HUES48 (cell line): Measurements from ENCODE around the gene WDFY3.
"Not testable (repeated sequence)": the region's sequence is repeated elsewhere in the genome, so short reads cannot be mapped to it uniquely, and the experiment has no call there.

Experiments
- H3K27ac ChIP-seq: one replicate; pipeline ENCODE4 v1.7.0; 2013; ENCODE audit warnings: low read depth, low read length, inconsistent platforms
- H3K27me3 ChIP-seq: 2 replicates; pipeline ENCODE4 v1.6.1; 2013; ENCODE audit warnings: mild to moderate bottlenecking, low read length; ENCODE audit not compliant: control insufficient read depth, insufficient read depth
- H3K36me3 ChIP-seq: 2 replicates; pipeline ENCODE4 v1.6.1; 2013; ENCODE audit warnings: low read length; ENCODE audit not compliant: control insufficient read depth, insufficient read depth
- H3K4me1 ChIP-seq: 2 replicates; pipeline ENCODE4 v1.6.1; 2013; ENCODE audit warnings: mild to moderate bottlenecking, low read length; ENCODE audit not compliant: control insufficient read depth, insufficient read depth
- H3K4me3 ChIP-seq: 2 replicates; pipeline ENCODE4 v1.5.1; 2013; ENCODE audit warnings: mild to moderate bottlenecking, low read depth, low read length
- H3K9ac ChIP-seq: 2 replicates; pipeline ENCODE4 v1.6.1; 2013; ENCODE audit warnings: mild to moderate bottlenecking, low read depth, low read length, moderate library complexity
- H3K9me3 ChIP-seq: 2 replicates; pipeline ENCODE4 v1.6.1; 2013; ENCODE audit warnings: low read length; ENCODE audit not compliant: control insufficient read depth, insufficient read depth

WDFY3 gene

GRCh38 chr4:84826681-84827080 is 139.8 kb downstream of the WDFY3 start:
- Histone ChIP-seq H3K4me1 (no peaks in the 10 kb centered on the region), H3K9me3 (no peaks in the 10 kb centered on the region), H3K27ac (no peak overlapping the region), H3K9ac (no peak overlapping the region), H3K36me3 (peaks cover 43% of the 10 kb centered on the region), H3K27me3 (no peaks in the 10 kb centered on the region), H3K4me3 (no peak overlapping the region)

GRCh38 chr4:84825701-84826341 is 140.7 kb downstream of the WDFY3 start:
- H3K27me3 ChIP-seq: no peaks in the 10 kb centered on the region
- H3K9me3 ChIP-seq: no peaks in the 10 kb centered on the region
- H3K9ac ChIP-seq: no peak overlapping the region
- no peak overlapping the region for H3K27ac ChIP-seq
- no peaks in the 10 kb centered on the region for H3K4me1 ChIP-seq
- H3K36me3 ChIP-seq: peaks cover 49% of the 10 kb centered on the region
- H3K4me3 ChIP-seq: no peak overlapping the region

- H3K36me3 ChIP-seq: peaks cover 56% of the 10 kb centered on the region
These were observed 145.4 kb downstream of the WDFY3 start for GRCh38 chr4:84821064-84821463.

GRCh38 chr4:84814094-84814750 is 152.3 kb downstream of the WDFY3 start:
- peaks cover 51% of the 10 kb centered on the region for H3K36me3 ChIP-seq

More at GRCh38 chr4:84821064-84821463, 145.4 kb downstream of the WDFY3 start:
- Histone ChIP-seq H3K27me3 (no peaks in the 10 kb centered on the region), H3K9ac (no peak overlapping the region), H3K4me1 (peaks cover 7% of the 10 kb centered on the region; the same call in 1 of the 2 replicates), H3K9me3 (no peaks in the 10 kb centered on the region), H3K27ac (no peak overlapping the region), H3K4me3 (no peak overlapping the region)

GRCh38 chr4:84809946-84810345 is 156.5 kb downstream of the WDFY3 start:
- H3K27ac ChIP-seq: no peak overlapping the region
- no peaks in the 10 kb centered on the region for H3K4me1 ChIP-seq
- peaks cover 42% of the 10 kb centered on the region for H3K36me3 ChIP-seq
- no peak overlapping the region for H3K9ac ChIP-seq
- no peaks in the 10 kb centered on the region for H3K9me3 ChIP-seq
- no peak overlapping the region for H3K4me3 ChIP-seq
- H3K27me3 ChIP-seq: no peaks in the 10 kb centered on the region

More at GRCh38 chr4:84814094-84814750, 152.3 kb downstream of the WDFY3 start:
- H3K27me3 ChIP-seq: no peaks in the 10 kb centered on the region
- H3K4me1 ChIP-seq: peaks cover 7% of the 10 kb centered on the region; the same call in 1 of the 2 replicates
- H3K9ac ChIP-seq: no peak overlapping the region
- no peaks in the 10 kb centered on the region for H3K9me3 ChIP-seq
- H3K27ac ChIP-seq: no peak overlapping the region
- H3K4me3 ChIP-seq: no peak overlapping the region

- H3K9me3 ChIP-seq: no peaks in the 10 kb centered on the region
- H3K4me3 ChIP-seq: no peak overlapping the region
- H3K9ac ChIP-seq: no peak overlapping the region
- no peak overlapping the region for H3K27ac ChIP-seq
- H3K36me3 ChIP-seq: peaks cover 36% of the 10 kb centered on the region
- H3K4me1 ChIP-seq: no peaks in the 10 kb centered on the region
- no peaks in the 10 kb centered on the region for H3K27me3 ChIP-seq
These were observed 158.2 kb downstream of the WDFY3 start for GRCh38 chr4:84808332-84808731.

- H3K27ac ChIP-seq, H3K9ac ChIP-seq, H3K27me3 ChIP-seq, H3K4me1 ChIP-seq, H3K9me3 ChIP-seq, H3K4me3 ChIP-seq: not testable (repeated sequence)
- peaks cover 52% of the 10 kb centered on the region for H3K36me3 ChIP-seq
These were observed 159.9 kb downstream of the WDFY3 start for GRCh38 chr4:84806541-84806940.

GRCh38 chr4:84804136-84804535 is 162.4 kb downstream of the WDFY3 start:
- H3K27me3 ChIP-seq: no peaks in the 10 kb centered on the region
- no peaks in the 10 kb centered on the region for H3K9me3 ChIP-seq
- no peaks in the 10 kb centered on the region for H3K4me1 ChIP-seq
- H3K9ac ChIP-seq: no peak overlapping the region
- no peak overlapping the region for H3K27ac ChIP-seq
- no peak overlapping the region for H3K4me3 ChIP-seq
- H3K36me3 ChIP-seq: peaks cover 57% of the 10 kb centered on the region

GRCh38 chr4:84803720-84804119 is 162.8 kb downstream of the WDFY3 start:
- no peak overlapping the region for H3K4me3 ChIP-seq
- H3K27me3 ChIP-seq: no peaks in the 10 kb centered on the region
- no peak overlapping the region for H3K27ac ChIP-seq
- H3K9ac ChIP-seq: no peak overlapping the region
- H3K36me3 ChIP-seq: peaks cover 52% of the 10 kb centered on the region
- no peaks in the 10 kb centered on the region for H3K4me1 ChIP-seq
- no peaks in the 10 kb centered on the region for H3K9me3 ChIP-seq

GRCh38 chr4:84803116-84803515 is 163.4 kb downstream of the WDFY3 start:
- Histone ChIP-seq H3K4me1 (no peaks in the 10 kb centered on the region), H3K27ac (no peak overlapping the region), H3K9me3 (no peaks in the 10 kb centered on the region), H3K36me3 (peaks cover 47% of the 10 kb centered on the region), H3K27me3 (no peaks in the 10 kb centered on the region), H3K4me3 (no peak overlapping the region), H3K9ac (no peak overlapping the region)

- H3K4me1 ChIP-seq: no peaks in the 10 kb centered on the region
- no peaks in the 10 kb centered on the region for H3K9me3 ChIP-seq
- H3K4me3 ChIP-seq: no peak overlapping the region
- no peaks in the 10 kb centered on the region for H3K27me3 ChIP-seq
- no peak overlapping the region for H3K27ac ChIP-seq
- H3K9ac ChIP-seq: no peak overlapping the region
- H3K36me3 ChIP-seq: peaks cover 58% of the 10 kb centered on the region
These were observed 166.2 kb downstream of the WDFY3 start for GRCh38 chr4:84800256-84800655.
